Measurements from ENCODE around the gene HKDC1. TPM values are rescaled to one million over a fixed set of nuclear protein-coding genes. Genes with fewer than 3 reads are reported as not detected.

The HKDC1 gene
- total RNA-seq, 4 donors from 2014 or later = 0.13 to 0.15 TPM; not detected in 2

GRCh38 chr10:69230128-69230527, 10.0 kb downstream of the HKDC1 start:
- 96% methylated on average over 2 of the region's 5 CpGs for WGBS
- Histone ChIP-seq H3K27me3 (no peaks in the 10 kb centered on the region), H3K36me3 (no peaks in the 10 kb centered on the region), H3K27ac (no peak overlapping the region), H3K4me1 (peaks cover 11% of the 10 kb centered on the region), H3K9me3 (no peaks in the 10 kb centered on the region), H3K4me3 (no peak overlapping the region)
- DNase-seq (ENCODE audit: low spot score in 2 of 2) = no peak
- TF ChIP-seq EP300 (IDR thresholded peaks at IDR 0.05) (no peak), POLR2A (IDR thresholded peaks at IDR 0.05) (no peak), POLR2AphosphoS5 (IDR thresholded peaks at IDR 0.05) (no peak), CTCF (IDR thresholded peaks at IDR 0.05) (no peak)

GRCh38 chr10:69232252-69232651, 12.1 kb downstream of the HKDC1 start:
- Histone ChIP-seq H3K4me3 (no peak overlapping the region), H3K27me3 (no peaks in the 10 kb centered on the region), H3K27ac (no peak overlapping the region), H3K4me1 (peaks cover 5% of the 10 kb centered on the region), H3K36me3 (no peaks in the 10 kb centered on the region), H3K9me3 (no peaks in the 10 kb centered on the region)
- 76% methylated on average over 9 of the region's 9 CpGs for WGBS
- TF ChIP-seq CTCF (IDR thresholded peaks at IDR 0.05) (no peak), POLR2AphosphoS5 (IDR thresholded peaks at IDR 0.05) (no peak), POLR2A (IDR thresholded peaks at IDR 0.05) (no peak), EP300 (IDR thresholded peaks at IDR 0.05) (no peak)
- DNase-seq (ENCODE audit: low spot score in 2 of 2) = no peak

GRCh38 chr10:69232736-69233480, 12.8 kb downstream of the HKDC1 start:
- Histone ChIP-seq H3K4me1 (peaks cover 5% of the 10 kb centered on the region), H3K27me3 (no peaks in the 10 kb centered on the region), H3K27ac (no peak overlapping the region), H3K4me3 (no peak overlapping the region), H3K36me3 (no peaks in the 10 kb centered on the region), H3K9me3 (no peaks in the 10 kb centered on the region)
- no peak for DNase-seq (ENCODE audit: low spot score in 2 of 2)
- 74% methylated on average over 22 of the region's 22 CpGs for WGBS
- TF ChIP-seq CTCF (IDR thresholded peaks at IDR 0.05) (no peak), POLR2A (IDR thresholded peaks at IDR 0.05) (no peak), EP300 (IDR thresholded peaks at IDR 0.05) (no peak), POLR2AphosphoS5 (IDR thresholded peaks at IDR 0.05) (no peak)

GRCh38 chr10:69234447-69234846, 14.3 kb downstream of the HKDC1 start:
- H3K27me3 ChIP-seq = no peaks in the 10 kb centered on the region
- no peak for DNase-seq (ENCODE audit: low spot score in 2 of 2)
- no peaks in the 10 kb centered on the region for H3K36me3 ChIP-seq
- no peaks in the 10 kb centered on the region for H3K9me3 ChIP-seq
- TF ChIP-seq CTCF (IDR thresholded peaks at IDR 0.05) (no peak), POLR2A (IDR thresholded peaks at IDR 0.05) (no peak), POLR2AphosphoS5 (IDR thresholded peaks at IDR 0.05) (no peak), EP300 (IDR thresholded peaks at IDR 0.05) (no peak)
- WGBS = 100% methylated on average over 3 of the region's 3 CpGs
- H3K4me1 ChIP-seq = peaks cover 13% of the 10 kb centered on the region
- no peak overlapping the region for H3K27ac ChIP-seq
- H3K4me3 ChIP-seq = no peak overlapping the region

GRCh38 chr10:69237528-69238159, 17.5 kb downstream of the HKDC1 start:
- no peaks in the 10 kb centered on the region for H3K36me3 ChIP-seq
- DNase-seq (ENCODE audit: low spot score in 2 of 2) = peak; percentile 92 to 93
- peaks cover 17% of the 10 kb centered on the region for H3K4me1 ChIP-seq
- no peaks in the 10 kb centered on the region for H3K9me3 ChIP-seq
- H3K27ac ChIP-seq = no peak overlapping the region
- no peaks in the 10 kb centered on the region for H3K27me3 ChIP-seq
- H3K4me3 ChIP-seq = no peak overlapping the region
- 25% methylated on average over 17 of the region's 17 CpGs for WGBS
- peak in 2 of 3 donors; percentile 24 to 37 for TF ChIP-seq POLR2AphosphoS5 (IDR thresholded peaks at IDR 0.05)
- peak; percentile 76 to 99 for TF ChIP-seq CTCF (IDR thresholded peaks at IDR 0.05)
- no peak for TF ChIP-seq POLR2A (IDR thresholded peaks at IDR 0.05)
- no peak for TF ChIP-seq EP300 (IDR thresholded peaks at IDR 0.05)

All from suprapubic skin (tissue), 4 donors.